Stomach (tissue), 9 donors: Measurements from ENCODE around the gene CTDP1. TPM values are rescaled to one million over a fixed set of nuclear protein-coding genes. Genes with fewer than 3 reads are reported as not detected.

Experiments
- DNase-seq, 2 donors: peaks; one replicate each; pipeline versions ENCODE4 v3.0.0 to v3.0.0-alpha.2; 2013 to 2019
- H3K27ac ChIP-seq, 5 donors: fragments of 200-600 bp in 4 of 5; sonication (generic) in 4 of 5; one replicate each; pipeline ENCODE4 v1.5.1; 2013 to 2019; ENCODE audit warnings: mild to moderate bottlenecking in 1 of 5, moderate library complexity in 1 of 5
- H3K27me3 ChIP-seq, 3 donors: fragments of 200-600 bp; sonication (generic); one replicate each; pipeline ENCODE4 v1.5.1; 2017 to 2019; ENCODE audit warnings: mixed run types in 1 of 3
- H3K36me3 ChIP-seq, 4 donors: fragments of 200-600 bp; sonication (generic); 1 replicate in 3 of 4; 2 replicates in 1 of 4; pipeline ENCODE4 v1.5.1; 2016 to 2019
- H3K4me1 ChIP-seq, 4 donors: fragments of 200-600 bp; sonication (generic); one replicate each; pipeline ENCODE4 v1.5.1; 2016 to 2019
- H3K4me3 ChIP-seq, 4 donors: fragments of 200-600 bp; sonication (generic) in 3 of 4; one replicate each; pipeline ENCODE4 v1.5.1; 2016 to 2019; ENCODE audit warnings: mild to moderate bottlenecking in 1 of 4
- H3K9me3 ChIP-seq, 4 donors: fragments of 200-600 bp; sonication (generic); one replicate each; pipeline ENCODE4 v1.5.1; 2016 to 2019
- EP300 ChIP-seq: sonication (generic); formaldehyde crosslinking; IDR thresholded peaks from one replicate; pipeline ENCODE4 v1.6.1; 2017; ENCODE audit warnings: antibody characterized with exemption
- POLR2A ChIP-seq, 4 donors: fragments of 450-650 bp; IDR thresholded peaks; one replicate each; pipeline ENCODE4 v1.6.1; 2016; ENCODE audit warnings: antibody characterized with exemption in 4 of 4, control low read depth in 2 of 4, mild to moderate bottlenecking in 1 of 4, moderate library complexity in 1 of 4
- POLR2AphosphoS5 ChIP-seq, 3 donors: sonication (generic); formaldehyde crosslinking; IDR thresholded peaks; one replicate each; pipeline ENCODE4 v1.6.1; 2016; ENCODE audit warnings: antibody characterized with exemption in 3 of 3
- WGBS, 5 donors: extraction: QIAGEN DNeasy Blood & Tissue Kit in 3 of 5; methylation state at CpG; one replicate each; pipeline versions ENCODE4 v1.1.5 to v1.1.7; 2013 to 2018; 5-methylcytosine and 5-hydroxymethylcytosine counted together
- intact Hi-C: fragments of 100-400 bp; cut with DNase I; formaldehyde crosslinking; loops from one replicate; pipeline ENCODE4 v1.15.1; 2023; ENCODE audit warnings: low total_unique reads
- polyA plus RNA-seq, 3 donors: library from polyadenylated mRNA; stranded (reverse); fragments of 200-250 nt; gene quantifications; one replicate each; pipeline ENCODE4 v1.2.3, GENCODE V29; 2013
- total RNA-seq, 5 donors: library from RNA; depleted of rRNA; stranded (reverse); fragments of >200 nt; gene quantifications; one replicate each; pipeline versions ENCODE4 v1.1.0 to v1.2.3, GENCODE V29; 2014 to 2016
- TF ChIP-seq, protein P1 (sequence below), 7 experiments: fragments of 450-650 bp in 4 of 7; fragments of 200-600 bp in 3 of 7; sonication (generic) in 3 of 7; IDR thresholded peaks; one replicate each; pipeline ENCODE4 v1.5.1; 2016 to 2019; ENCODE audit warnings: antibody characterized with exemption in 7 of 7, control low read depth in 2 of 7, mild to moderate bottlenecking in 1 of 7
- donor health status: healthy with polysubstance abuse.
- donor health status: Bipolar disorder and iron deficiency.
- donor health status: healthy.

Gene CTDP1
- total and polyA plus RNA-seq, 8 donors: 7.6 to 50.7 (median 16.8) TPM

DNA sequence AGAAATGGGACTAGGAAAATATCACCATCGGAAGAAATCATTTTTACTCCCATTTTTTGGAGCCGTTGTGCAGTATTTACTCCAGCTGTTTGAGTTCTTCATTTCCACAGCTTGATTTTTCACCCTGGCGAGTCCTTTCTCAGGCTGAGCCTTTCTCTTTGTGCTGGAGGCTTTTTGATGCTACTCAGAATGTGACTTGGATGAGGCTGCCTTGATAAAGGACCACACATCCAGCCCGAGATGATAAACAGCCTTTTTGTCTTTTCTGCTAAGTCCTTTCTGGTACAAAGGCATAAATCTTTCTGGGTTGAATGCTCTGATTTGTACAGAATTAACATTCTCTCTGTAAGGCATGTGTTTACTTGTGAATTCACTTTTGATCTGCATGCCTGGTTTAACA, 17.6 kb upstream of the CTDP1 start:
- intact Hi-C loops: no loop called here
- TF ChIP-seq EP300 (no peak), POLR2A (IDR thresholded peaks at IDR 0.05) (no peak)
- TF ChIP-seq, protein P1, sequence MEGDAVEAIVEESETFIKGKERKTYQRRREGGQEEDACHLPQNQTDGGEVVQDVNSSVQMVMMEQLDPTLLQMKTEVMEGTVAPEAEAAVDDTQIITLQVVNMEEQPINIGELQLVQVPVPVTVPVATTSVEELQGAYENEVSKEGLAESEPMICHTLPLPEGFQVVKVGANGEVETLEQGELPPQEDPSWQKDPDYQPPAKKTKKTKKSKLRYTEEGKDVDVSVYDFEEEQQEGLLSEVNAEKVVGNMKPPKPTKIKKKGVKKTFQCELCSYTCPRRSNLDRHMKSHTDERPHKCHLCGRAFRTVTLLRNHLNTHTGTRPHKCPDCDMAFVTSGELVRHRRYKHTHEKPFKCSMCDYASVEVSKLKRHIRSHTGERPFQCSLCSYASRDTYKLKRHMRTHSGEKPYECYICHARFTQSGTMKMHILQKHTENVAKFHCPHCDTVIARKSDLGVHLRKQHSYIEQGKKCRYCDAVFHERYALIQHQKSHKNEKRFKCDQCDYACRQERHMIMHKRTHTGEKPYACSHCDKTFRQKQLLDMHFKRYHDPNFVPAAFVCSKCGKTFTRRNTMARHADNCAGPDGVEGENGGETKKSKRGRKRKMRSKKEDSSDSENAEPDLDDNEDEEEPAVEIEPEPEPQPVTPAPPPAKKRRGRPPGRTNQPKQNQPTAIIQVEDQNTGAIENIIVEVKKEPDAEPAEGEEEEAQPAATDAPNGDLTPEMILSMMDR (IDR thresholded peaks at IDR 0.05): no peak
- no peaks in the 10 kb centered on the region for H3K36me3 ChIP-seq
- no peak for DNase-seq
- no peak overlapping the region for H3K4me3 ChIP-seq
- H3K9me3 ChIP-seq: no peaks in the 10 kb centered on the region
- H3K27me3 ChIP-seq: peaks cover 0 to 5% (median 0%) of the 10 kb centered on the region in 3 donors
- peaks cover 0 to 4% (median 0%) of the 10 kb centered on the region in 4 donors for H3K4me1 ChIP-seq
- 50 to 62% (median 59%) methylated on average over 4 of the region's 4 CpGs for WGBS, 5 donors
- no peak overlapping the region for H3K27ac ChIP-seq

DNA sequence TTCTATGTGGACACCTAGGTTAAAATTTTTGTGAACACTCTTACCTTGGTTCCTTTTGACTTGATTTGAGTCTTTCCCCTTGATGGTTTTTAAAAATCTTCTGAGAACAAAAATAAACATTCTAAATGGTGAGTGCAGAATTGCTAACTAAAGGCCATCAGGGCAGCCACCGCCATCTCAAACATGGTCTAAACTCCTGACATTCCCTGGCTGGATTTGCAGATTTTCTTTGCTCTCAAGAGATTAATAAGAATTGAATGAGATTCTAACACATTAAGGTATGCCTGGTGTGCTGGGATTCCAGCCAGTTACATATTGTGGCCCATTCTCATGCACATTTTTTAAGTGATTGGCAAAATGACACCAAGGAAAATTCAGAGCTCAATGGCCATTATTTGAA, 17.2 kb upstream of the CTDP1 start:
- 71 to 100% (median 85%) methylated on average over 1 of the region's 1 CpG for WGBS, 5 donors
- intact Hi-C loops: no loop called here
- no peaks in the 10 kb centered on the region for H3K36me3 ChIP-seq

DNA sequence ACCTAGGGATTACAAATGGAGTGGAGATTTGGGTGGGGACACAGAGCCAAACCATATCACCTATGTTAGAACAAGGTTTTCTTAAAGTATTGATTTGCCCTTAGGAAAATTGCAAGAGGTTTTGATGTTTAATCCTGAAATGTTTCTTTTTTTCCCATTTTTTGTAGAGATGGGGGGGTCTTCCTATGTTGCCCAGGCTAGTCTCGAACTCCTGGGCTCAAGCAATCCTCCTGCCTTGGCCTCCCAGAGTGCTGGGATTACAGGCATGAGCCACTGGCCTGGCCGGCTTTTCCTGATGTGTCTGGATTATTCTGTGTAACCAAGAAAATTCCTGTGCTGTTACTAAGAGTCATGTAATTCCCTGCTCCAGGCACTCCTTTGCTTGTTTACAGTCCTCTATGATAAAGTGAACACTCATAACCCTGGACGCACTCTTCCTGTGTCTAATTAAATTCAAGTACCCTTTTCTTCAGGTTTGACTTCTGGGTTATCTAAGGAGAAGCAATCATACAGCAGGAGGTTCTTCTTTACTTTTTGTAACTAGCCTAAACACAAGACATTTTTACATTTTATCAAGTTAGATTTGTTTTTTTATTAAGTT, 15.0 kb upstream of the CTDP1 start:
- intact Hi-C loops: no loop called here
- Histone ChIP-seq H3K9me3 (no peaks in the 10 kb centered on the region), H3K36me3 (no peaks in the 10 kb centered on the region), H3K4me1 (no peaks in the 10 kb centered on the region), H3K4me3 (no peak overlapping the region), H3K27ac (no peak overlapping the region), H3K27me3 (no peaks in the 10 kb centered on the region)
- DNase-seq: peak in 1 of 2 donors; percentile 34
- 28 to 45% (median 33%) methylated on average over 3 of the region's 3 CpGs for WGBS, 5 donors
- no peak for TF ChIP-seq EP300
- TF ChIP-seq, protein P1 (IDR thresholded peaks at IDR 0.05): no peak
- TF ChIP-seq POLR2AphosphoS5 (IDR thresholded peaks at IDR 0.05): peak in 1 of 3 donors; percentile 18
- no peak for TF ChIP-seq POLR2A (IDR thresholded peaks at IDR 0.05)

More for the DNA sequence above, 17.2 kb upstream of the CTDP1 start:
- DNase-seq: no peak
- Histone ChIP-seq H3K9me3 (no peaks in the 10 kb centered on the region), H3K27me3 (peaks cover 0 to 5% (median 0%) of the 10 kb centered on the region in 3 donors), H3K27ac (no peak overlapping the region), H3K4me1 (no peaks in the 10 kb centered on the region), H3K4me3 (no peak overlapping the region)
- TF ChIP-seq, protein P1 (IDR thresholded peaks at IDR 0.05): no peak
- no peak for TF ChIP-seq POLR2A (IDR thresholded peaks at IDR 0.05)
- TF ChIP-seq EP300: no peak
- no peak for TF ChIP-seq POLR2AphosphoS5 (IDR thresholded peaks at IDR 0.05)

DNA sequence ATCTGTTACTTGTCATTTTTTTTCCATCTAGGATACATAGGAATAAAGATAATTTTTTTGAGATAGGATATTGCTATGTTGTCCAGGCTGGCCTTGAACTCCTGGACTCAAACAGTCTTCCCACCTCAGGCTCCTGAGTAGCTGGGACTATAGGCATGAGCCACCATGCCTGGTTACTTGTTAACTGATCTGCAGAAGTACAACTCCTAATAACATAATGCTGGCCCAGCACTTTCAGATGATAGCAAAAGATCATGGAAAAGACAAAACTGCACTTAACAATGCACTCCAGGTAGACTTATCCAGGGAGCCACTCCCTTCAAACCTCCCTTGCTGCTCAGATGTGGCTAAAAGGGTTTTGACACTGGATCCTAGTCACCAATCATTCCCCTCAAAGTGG, 11.4 kb upstream of the CTDP1 start:
- no peak for DNase-seq
- intact Hi-C loops: no loop called here
- Histone ChIP-seq H3K4me1 (no peaks in the 10 kb centered on the region), H3K9me3 (no peaks in the 10 kb centered on the region), H3K36me3 (no peaks in the 10 kb centered on the region), H3K4me3 (no peak overlapping the region), H3K27ac (no peak overlapping the region), H3K27me3 (no peaks in the 10 kb centered on the region)
- TF ChIP-seq, protein P1 (IDR thresholded peaks at IDR 0.05): no peak
- TF ChIP-seq POLR2A (IDR thresholded peaks at IDR 0.05): no peak
- TF ChIP-seq POLR2AphosphoS5 (IDR thresholded peaks at IDR 0.05): no peak
- TF ChIP-seq EP300: no peak
